Activated CD4-positive, alpha-beta T cell treated with anti-CD3 and anti-CD28 coated beads, Interleukin-2, Interleukin-6, amounts not matched to agents 100 ng/mL and 50 ng/mL, durations not matched to agents 16 hours and 8 hours (primary cell): ENCODE data around the gene MMP12.
"Not testable (repeated sequence)": the region's sequence is repeated elsewhere in the genome, so short reads cannot be mapped to it uniquely, and the experiment has no call there.

Source experiments
- DNase-seq: peaks from one replicate; pipeline ENCODE4 v3.0.0-alpha.2; 2020

MMP12 gene

DNA sequence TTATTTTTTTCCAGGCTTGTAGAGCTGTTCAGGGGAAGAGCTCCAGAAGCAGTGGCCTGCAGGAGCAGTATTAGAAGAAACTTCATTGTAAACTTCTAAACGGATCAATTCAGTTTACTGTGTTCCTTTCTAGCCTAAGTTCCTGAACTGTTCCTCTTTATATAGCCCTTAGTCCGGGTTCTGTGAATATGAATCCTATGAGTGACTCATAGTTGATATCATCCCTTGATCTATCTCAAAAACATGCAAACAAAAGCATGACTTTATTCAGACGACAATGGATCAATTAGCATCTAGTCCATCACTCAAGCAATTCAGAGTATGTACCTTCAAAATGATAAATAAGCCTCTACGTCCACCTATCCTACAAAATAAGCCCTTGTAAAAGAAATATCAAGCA lies at the start of gene MMP12:
MMP12 (minus strand) TSS at position 131 of the 400 bp plus-strand sequence; CDS start at position 86, 45 bp downstream.
- no peak for DNase-seq

DNA sequence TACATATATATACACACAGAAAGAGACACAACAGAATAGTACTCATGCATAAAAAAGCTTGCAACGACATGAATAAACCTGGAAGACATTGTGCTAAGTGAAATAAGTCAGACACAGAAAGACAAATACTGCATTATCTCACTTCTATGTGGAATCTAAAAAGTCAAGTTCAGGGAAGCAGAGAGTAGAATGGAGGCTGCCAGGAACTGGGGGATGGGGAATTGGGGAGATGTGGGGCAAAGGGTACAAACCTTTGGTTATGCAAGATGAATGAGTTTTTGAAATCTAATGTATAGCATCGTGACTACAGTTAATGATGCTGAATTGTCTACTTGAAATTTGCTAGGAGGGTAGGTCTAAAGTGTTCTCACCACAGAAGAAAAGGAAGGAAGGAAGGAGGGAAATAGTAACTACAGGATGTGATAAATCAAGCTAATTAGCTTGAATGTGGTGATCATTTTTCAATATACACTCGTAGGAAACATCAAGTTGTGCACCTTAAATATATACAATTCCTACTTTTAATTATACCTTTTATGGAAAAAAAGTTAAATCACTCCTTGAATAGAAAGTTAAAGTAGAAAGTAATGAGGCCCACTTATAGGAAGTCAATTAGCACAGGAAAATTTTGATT lies 46.9 kb upstream of the MMP12 start:
- no peak for DNase-seq

DNA sequence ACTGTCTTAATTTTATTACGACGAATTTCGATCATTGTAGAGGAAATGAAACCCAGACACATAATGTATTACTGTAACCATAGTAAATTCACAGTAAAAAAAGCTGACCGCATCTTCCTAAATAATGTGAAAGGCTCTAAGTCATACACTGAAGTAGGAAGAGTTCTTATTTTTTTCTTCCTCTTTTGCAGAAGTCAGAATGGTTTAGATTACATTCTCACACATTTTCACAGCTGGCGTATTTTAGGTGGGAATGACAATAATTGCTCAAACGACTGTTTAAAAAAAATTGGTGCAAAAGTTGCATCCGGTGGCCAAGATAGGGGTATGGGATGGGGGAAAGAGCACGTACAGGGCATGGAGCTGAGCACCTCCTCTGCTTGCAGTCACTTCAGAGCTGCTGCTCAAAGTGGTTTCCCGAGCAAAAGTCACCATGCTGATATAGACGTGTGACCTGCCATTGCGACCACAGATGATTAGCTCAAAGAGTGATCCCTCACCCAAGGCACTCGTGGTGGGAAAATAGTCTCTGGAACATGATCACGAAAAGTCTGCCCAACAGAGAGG lies 45.4 kb upstream of the MMP12 start:
- no peak for DNase-seq

DNA sequence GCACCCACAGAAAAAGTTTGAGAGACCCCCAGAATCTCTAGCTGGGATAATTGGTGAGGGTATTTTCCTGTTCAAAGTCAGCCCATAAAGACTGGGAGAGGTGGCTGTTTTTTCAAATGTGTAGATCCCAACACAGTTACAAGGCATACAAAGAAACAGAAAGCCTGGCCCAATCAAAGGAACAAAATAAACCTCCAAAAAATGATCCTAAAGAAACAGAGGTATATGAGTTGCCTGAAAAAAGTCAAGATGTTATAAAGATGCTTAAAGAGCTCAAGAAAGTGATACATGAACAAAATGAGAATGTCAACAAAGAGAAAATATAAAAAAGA lies 40.2 kb upstream of the MMP12 start:
- DNase-seq = no peak

DNA sequence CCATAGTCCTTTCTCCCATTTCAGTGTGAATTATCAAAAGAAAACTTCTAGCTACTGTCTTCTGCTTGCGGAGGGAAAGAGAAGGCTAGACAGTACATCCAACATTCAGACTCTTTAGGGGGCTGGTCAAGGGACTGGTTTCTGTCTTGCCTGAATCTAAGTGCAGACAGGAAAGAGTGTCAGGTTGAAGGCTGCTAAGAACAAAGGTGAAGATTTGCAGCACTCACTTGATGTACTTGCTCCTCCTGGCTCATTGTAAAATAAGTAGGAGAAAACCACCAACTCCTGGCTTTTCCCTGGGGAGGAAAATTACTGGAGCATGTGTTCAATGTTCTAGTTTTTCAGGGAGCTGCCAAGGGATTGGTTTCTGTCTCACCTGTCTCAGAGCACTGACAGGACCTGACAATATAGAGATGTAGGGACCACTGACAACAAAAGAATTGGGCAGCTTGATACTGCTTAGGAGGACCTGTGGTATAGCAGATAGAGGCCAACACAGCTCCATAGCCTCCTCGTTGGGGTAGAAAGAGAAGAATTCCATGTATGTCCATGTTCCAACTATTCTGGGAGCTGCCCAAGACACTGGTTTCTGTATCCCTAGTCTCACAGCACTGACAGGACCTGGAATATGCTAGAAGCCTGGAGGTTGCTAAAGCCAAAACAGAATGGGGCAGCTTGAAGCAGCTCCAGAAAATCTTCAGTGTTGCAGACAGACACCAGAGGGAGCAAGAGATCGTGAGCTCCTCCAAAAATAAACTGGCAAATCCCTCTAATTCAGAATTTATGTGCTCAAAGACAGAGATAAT lies 39.7 kb upstream of the MMP12 start:
- peak; percentile 33 for DNase-seq

DNA sequence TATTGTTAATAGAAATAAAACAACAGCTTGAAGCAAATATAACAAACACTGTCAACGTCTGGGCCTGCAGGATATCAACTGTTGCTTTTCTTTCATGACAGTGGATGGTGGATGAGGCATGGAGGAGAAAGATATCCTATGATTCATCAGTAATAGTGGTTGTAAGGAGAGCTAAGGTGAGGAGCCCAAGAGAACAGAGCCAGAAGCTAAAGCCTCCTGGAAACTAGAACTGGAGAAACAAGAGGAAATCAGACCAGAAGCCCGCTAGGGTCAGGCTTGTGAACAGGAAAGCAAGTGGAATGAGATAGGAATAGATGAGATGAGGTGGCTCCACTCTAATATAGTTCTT lies 37.7 kb upstream of the MMP12 start:
- DNase-seq = no peak

DNA sequence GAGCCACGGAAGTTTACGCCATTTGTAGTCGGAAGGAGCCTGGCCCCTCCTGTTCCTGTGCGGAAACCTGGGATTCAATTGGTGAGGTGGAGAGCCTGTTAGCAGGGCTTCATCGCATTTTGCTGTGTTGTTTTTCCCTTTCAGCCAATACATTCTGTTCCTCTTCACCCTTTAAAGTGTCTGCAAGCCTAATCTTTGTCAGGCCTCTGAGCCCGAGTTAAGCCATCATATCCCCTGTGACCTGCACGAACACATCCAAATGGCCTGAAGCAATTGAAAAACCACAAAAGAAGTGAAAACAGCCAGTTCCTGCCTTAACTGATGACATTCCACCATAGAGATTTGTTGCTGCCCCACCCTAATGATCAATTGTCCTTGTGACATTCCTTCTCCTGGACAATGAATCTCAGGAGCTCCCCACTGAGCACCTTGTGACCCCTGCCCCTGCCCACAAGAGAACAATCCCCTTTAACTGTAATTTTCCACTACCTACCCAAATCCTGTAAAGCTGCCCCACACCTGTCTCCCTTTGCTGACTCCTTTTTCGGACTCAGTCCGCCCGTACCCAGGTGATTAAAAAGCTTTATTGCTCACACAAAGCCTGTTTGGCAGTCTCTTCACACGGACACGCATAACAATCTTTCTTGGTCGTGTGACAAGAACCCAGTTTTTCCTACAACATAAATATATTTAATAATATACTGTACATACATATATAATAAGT lies 37.1 kb upstream of the MMP12 start:
- DNase-seq = no peak

DNA sequence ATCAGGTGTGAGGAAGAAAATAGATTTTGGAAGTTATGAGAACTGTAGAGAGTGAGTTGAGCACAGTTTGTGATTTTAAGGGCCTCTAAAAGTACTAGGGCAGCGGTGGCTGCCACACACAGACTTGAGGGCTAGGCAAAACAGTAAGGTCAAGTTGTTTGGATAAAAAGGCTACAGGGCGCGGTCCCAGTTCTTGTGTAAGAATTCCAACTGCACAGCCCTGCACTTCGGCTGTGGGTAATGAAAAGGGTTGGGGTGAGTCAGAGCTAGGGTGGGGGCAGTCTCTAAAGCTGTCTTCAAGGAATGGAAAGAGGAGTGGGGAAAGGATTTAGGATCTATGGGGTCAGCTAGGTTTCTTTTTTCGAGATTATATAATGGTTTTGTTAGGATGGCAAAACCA lies 31.1 kb upstream of the MMP12 start:
- DNase-seq = not testable (repeated sequence)

DNA sequence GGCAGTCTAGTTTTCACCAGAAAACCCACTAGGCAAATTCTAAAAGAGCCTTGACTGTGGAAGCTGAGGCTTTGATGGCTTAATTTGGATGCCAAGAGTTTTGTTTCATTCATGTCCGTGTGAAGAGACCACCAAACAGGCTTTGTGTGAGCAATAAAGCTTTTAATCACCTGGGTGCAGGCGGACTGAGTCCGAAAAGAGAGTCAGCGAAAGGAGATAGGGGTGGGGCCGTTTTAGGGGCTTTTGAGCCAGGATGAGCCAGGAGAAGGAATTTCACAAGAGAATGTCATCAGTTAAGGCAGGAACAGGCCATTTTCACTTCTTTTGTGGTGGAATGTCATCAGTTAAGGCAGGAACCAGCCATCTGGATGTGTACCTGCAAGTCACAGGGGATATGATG lies 29.1 kb upstream of the MMP12 start:
- not testable (repeated sequence) for DNase-seq

DNA sequence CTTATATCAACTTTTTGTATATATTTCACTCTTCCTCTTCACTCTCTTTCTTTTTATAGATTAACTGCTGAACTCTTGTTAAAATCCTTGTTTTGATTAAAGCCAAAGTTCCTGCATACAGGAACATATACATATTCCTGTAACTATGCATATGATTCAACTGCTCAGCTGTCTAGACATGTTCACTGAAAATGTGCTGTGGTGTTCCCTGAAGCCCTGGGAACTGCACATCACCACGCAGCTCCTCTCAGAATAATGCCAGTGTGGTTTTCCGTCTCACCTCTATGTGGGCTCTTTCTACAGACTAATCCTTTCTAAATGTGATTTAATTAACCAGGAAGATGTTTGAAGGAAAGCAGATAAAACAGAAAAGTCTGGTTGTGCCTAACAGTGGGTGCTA lies 25.6 kb upstream of the MMP12 start:
- DNase-seq = no peak

DNA sequence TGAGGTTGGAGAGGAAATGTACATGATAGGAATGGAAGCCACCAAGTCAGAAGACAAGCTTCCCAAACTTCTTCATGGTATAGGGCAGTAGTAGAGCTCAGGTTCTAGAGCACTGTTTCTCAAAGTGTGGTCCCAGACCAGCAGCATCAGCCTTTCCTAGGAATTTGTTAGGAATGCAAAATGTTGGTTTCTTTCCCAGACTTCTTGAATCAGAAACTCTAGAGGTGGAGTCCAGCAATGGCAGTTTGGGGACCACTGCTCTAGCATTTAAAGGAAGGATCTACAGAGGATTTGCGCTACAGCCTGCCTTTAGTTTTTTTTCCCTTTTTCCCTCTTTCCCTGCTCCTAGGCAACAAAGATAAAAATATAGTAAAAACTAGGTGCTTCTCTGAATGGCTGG lies 17.0 kb upstream of the MMP12 start:
- DNase-seq = no peak

DNA sequence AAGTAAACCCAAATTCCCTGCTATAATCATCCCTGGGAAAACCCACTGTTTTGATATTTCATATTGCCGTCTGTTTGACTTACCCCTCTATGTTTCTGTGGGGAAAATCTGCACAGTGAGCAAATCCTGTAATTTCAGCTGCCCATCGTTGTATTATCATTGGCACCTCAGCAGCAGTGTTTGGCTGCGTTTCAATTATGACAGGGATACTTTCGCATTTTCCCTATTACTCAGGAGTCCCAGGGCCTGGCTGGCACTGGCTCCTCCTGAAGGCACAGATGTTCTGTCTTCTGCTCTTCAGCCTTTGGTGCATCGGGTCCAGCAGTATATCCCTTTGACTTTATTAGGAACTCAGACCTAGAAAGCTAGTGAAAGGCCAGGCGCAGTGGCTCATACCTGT lies 12.2 kb upstream of the MMP12 start:
- DNase-seq = no peak

DNA sequence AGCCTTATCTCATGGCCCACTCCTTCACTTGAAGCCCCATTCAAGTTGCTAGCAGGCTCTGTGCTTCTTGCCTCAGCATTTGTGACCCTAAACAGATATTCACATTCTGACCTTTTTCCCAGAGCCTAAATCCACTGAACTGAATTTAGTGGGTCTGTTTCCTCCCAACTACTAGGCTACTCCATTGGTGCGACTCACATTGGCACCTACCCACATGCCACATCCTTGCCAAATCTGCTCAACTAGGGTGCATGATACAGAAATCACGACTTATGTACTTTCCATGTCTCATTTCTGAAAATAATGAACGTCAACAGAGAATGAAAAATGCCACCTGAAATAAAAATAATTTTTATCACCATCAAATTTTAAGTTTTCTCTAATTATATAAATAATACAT lies 8.4 kb upstream of the MMP12 start:
- DNase-seq = peak; percentile 29

DNA sequence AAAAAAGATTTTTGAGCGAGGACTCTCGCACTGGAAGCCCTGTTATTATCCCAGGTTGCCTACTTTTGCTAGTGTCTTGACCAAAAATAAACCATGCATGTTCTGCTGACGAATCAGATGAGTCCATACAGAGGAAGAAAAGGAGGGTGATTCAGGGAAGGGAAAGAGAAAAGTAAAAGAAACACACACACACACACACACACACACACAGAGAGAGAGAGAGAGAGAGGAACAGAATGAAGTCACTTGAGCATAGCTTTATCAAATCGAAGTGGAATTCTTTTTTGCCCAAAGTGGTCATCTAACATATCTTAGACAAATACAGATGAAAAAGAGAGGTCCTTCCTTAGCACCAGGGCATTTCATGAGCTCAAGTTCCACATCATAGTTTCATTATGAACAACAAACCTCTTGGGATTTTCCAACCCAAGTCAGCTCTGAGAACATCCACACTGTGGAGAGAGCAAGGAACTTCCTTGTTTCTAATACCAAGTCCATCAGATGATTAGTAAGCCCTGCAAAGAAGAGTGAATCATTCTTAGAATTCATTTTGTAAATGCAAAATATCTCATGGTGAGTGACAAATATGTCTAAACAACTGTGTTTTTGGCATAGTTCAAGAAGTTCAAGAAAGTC lies 7.7 kb upstream of the MMP12 start:
- peak; percentile 26 for DNase-seq

DNA sequence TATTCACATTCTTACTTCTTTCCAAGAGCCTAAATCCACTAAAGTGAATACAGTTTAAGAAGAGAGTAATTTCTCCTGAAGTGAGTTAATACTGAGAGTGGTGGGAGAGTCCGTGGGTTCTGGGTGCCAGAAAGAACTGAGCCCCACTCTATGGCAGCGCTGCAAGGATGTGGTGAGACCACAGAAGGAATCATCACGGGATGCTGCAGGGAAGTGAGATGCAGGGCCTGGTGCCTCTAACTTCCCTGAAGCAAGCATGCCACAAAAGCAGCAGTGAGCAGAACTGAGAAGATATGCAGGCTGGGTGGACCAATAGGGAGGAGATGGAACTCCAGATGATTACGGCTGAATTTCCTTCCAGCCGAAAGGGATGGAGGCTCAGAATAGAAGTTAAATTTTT lies 5.0 kb upstream of the MMP12 start:
- DNase-seq = peak; percentile 7

DNA sequence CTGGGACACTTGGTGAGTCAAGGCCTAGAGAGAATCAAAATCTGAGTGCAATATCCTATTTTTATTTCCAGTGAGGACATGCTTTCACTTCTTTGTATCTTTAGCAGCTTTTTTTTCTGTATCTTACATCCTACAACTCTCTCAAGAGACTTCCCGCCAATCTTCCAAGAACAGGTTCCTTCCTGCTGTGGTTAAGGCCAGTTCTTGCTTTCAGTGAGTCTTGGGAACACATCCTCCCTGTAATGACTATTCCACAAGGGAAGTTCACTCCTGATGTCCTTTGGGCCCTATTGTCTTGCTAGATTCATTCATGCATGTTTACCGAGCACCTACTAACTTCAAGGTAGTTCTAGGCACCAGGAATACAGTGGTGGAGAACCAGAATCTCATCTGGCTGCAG lies 3.8 kb upstream of the MMP12 start:
- no peak for DNase-seq

DNA sequence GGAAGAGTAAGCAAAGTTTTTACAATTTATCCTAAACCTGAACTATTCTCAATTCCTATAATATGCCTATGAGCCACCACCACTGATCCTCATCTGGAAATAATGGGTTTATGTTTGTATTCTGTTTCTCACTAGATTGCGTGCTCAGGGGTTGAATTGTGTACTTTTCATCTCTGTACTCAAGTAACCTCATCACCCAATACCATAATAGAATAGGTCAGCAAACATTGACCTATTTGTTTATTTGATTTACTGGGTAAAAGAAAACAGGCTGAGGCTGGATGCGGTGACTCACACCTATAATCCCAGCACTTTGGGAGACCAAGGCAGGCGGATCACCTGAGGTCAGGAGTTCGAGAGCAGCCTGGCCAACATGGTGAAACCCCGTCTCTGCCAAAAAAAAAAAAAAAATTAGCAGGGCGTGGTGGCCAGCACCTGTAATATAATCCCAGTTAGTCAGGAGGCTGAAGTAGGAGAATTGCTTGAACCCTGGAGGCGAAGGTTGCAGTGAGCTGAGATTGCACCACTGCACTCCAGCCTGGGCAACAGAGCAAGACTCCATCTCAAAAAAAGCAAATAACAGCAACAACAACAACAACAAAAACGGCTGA lies 5.3 kb downstream of the MMP12 start:
- not testable (repeated sequence) for DNase-seq

DNA sequence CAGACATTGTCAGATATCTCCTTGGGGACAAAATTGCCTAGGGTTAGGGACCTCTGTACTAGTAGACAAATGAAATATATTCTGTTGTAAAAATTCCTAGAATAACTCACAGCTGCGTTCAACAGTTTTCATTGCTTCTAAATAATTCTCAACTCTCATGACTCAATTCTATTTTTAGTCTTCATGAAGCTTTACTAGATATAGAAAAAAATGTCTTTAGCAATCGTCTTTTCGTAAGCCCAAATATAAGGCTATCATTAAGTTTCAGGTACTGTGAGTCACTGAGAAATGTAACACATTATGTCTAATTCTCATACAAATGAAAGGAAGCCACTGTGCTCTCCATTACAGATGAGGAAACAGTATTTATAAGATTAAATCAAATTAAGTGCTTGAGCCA lies 6.4 kb downstream of the MMP12 start:
- DNase-seq = no peak

DNA sequence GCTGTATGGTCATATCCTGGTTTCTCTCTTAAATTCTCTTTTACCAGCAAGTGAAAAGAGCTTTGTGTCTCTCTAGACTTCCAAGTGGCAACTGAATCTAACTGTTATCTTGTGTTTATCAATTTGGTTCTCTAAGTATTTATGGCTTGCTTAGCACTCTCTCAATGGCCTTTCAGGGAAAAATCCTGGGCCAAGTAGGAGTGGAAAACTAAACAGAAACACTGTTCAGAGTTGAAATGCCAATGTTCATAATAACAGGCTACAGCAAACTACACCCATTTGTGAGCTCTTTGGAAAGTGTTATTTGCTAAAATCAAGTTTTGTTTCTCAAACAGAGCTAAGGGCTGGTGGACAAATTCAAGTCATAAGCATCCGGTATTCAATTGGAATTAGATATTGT lies 10.1 kb downstream of the MMP12 start:
- DNase-seq = no peak

DNA sequence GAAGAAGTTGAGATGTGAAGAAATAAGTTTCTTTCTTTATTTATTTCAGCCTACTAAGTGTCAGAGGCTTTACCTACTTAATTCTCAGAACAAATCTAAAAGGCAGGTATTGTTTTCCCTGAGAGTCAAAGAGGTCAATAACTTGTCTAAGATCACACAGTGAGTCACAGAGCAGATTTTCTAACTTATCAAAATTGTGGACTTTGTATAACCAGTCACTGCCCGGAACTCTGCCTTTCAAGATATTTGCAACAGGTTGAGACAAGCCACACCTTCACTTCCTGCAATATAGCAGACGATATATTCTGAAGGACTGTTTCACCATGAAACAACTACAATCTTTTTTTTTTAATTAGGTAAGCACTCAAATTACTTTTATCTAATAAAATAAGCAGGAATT lies 20.8 kb downstream of the MMP12 start:
- no peak for DNase-seq

DNA sequence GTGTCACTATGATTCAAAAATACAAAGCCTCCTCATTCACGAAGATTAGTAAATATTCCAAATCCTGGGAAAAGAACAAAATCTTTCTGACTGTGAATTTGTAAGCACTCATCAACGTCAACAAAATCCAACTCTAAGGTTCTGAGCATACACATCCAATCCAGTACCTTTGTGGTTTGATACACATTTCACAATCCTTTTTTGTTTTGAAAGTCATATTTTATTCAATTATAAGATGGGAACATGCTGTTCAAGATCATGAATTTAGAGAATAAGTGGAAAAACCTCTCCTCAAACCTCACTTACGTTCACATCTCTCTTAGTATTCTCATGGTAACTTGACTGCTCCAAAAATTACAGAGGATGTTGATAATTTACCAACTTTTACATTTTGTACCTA lies 21.7 kb downstream of the MMP12 start:
- no peak for DNase-seq

DNA sequence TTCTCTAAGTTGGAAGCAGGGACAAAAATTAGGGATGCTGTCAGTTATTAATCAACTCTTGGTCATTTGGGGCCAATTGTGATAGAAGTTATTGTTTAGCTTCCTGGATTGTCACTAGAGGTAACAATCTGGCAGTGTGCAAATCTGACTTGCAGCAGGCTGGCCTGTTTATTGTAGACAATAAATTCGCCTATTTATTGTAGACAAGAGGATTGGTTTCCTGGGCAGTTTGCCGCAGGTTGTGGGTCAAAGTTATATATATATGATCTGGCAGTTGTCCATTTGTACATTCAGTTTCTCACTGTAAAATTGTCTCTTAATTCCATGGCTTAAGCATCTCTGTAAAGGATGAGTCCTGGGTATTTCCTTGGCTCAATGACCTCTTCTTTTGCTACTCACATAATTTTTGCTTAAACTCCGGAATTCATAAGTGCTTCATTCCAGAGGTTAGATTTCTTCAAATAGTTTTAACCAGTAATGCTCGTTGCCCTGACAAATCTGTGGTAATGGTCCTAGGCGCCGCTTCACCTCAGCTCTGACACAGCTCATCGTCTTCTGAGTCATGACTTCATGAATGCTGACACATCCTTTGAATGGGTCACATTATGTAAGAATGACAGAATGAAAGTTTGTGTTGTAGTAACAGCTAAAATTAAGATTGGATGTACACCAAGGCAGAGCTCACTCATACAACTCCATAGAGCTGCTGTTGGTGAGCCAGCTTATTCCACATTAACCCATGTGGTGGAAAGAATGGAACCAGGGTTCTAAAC lies 23.6 kb downstream of the MMP12 start:
- DNase-seq = peak; percentile 3
